Adipocyte (in vitro differentiated cells): ENCODE measurements around the gene JADE2.
"Not testable (repeated sequence)": the region's sequence is repeated elsewhere in the genome, so short reads cannot be mapped to it uniquely, and the experiment has no call there.

ENCODE experiments used
- DNase-seq: peaks from one replicate; pipeline ENCODE4 v3.0.0-alpha.2; 2015; ENCODE audit warnings: low read depth
- H3K27me3 ChIP-seq: replicated peaks from 2 replicates; pipeline ENCODE4 v1.7.0; 2013; ENCODE audit warnings: mild to moderate bottlenecking, low read length, moderate library complexity; ENCODE audit not compliant: control insufficient read depth, insufficient read depth
- H3K36me3 ChIP-seq: 2 replicates; pipeline ENCODE4 v1.7.0; 2013; ENCODE audit warnings: low read length, mild to moderate bottlenecking, moderate library complexity; ENCODE audit not compliant: control insufficient read depth, insufficient read depth, severe bottlenecking
- H3K4me1 ChIP-seq: 2 replicates; pipeline ENCODE4 v1.7.0; 2013; ENCODE audit warnings: mild to moderate bottlenecking, low read length, moderate library complexity; ENCODE audit not compliant: control insufficient read depth, insufficient read depth
- H3K4me3 ChIP-seq: 2 replicates; pipeline ENCODE4 v1.7.0; 2013; ENCODE audit warnings: mild to moderate bottlenecking, low read length, moderate library complexity
- H3K9ac ChIP-seq: 2 replicates; pipeline ENCODE4 v1.7.0; 2013; ENCODE audit warnings: mild to moderate bottlenecking, low read length, moderate library complexity
- H3K9me3 ChIP-seq: 2 replicates; pipeline ENCODE4 v1.7.0; 2013; ENCODE audit warnings: mild to moderate bottlenecking, low read length, moderate library complexity; ENCODE audit not compliant: control insufficient read depth

JADE2 gene

DNA sequence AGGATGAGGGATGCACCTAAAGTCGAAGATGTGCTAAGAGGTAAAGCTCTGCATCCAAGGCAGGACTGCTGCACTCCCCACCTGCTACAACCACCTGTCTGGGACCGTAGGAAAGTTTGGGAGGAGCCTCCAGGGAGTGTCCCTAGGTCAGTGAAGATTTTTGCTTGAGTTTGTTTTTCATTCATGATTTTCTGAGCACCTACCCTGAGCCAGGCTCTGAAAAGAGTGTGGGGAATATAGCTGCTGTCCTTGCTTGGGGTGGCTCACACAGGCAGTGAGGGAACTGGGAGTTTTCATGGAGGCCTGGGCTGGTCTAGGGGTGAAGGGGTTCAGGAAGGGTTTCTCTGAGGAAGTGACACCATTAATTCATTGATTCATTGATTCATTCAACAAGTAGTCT, 58.3 kb downstream of the JADE2 start:
- H3K27me3 ChIP-seq: no peaks in the 10 kb centered on the region
- DNase-seq: no peak
- no peaks in the 10 kb centered on the region for H3K9me3 ChIP-seq
- no peak overlapping the region for H3K4me3 ChIP-seq
- no peak overlapping the region for H3K9ac ChIP-seq
- H3K4me1 ChIP-seq: peaks cover 24% of the 10 kb centered on the region
- peaks cover 13% of the 10 kb centered on the region for H3K36me3 ChIP-seq

GRCh38 chr5:134584662-134585061, 59.2 kb downstream of the JADE2 start:
- no peak for DNase-seq

DNA sequence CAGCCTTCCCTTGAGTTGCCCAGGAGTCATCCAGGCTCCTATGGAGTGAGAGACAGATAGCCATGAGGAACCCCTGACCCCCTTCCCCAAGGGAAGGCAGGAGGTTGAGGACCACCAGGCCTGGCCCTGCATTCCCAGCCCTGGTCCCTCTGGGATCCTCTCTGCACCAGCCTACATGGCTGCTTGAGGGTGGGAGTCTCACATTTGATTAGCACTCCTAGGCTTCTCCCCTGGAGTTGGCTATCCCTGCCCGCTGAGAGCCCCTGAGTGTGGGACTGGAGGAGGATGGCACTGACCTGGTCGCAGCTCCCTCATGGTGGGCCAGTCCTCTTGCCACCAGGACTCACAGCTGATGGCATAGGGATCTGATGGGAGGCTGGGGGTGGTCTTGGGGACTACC, 60.5 kb downstream of the JADE2 start:
- Histone ChIP-seq H3K4me1 (peaks cover 20% of the 10 kb centered on the region), H3K36me3 (no peaks in the 10 kb centered on the region), H3K9me3 (no peaks in the 10 kb centered on the region), H3K4me3 (no peak overlapping the region), H3K9ac (no peak overlapping the region), H3K27me3 (no peaks in the 10 kb centered on the region)
- DNase-seq: no peak

More at GRCh38 chr5:134584662-134585061, 59.2 kb downstream of the JADE2 start:
- Histone ChIP-seq H3K9ac (no peak overlapping the region), H3K36me3 (peaks cover 4% of the 10 kb centered on the region), H3K9me3 (no peaks in the 10 kb centered on the region), H3K4me3 (no peak overlapping the region), H3K27me3 (no peaks in the 10 kb centered on the region), H3K4me1 (peaks cover 24% of the 10 kb centered on the region)

DNA sequence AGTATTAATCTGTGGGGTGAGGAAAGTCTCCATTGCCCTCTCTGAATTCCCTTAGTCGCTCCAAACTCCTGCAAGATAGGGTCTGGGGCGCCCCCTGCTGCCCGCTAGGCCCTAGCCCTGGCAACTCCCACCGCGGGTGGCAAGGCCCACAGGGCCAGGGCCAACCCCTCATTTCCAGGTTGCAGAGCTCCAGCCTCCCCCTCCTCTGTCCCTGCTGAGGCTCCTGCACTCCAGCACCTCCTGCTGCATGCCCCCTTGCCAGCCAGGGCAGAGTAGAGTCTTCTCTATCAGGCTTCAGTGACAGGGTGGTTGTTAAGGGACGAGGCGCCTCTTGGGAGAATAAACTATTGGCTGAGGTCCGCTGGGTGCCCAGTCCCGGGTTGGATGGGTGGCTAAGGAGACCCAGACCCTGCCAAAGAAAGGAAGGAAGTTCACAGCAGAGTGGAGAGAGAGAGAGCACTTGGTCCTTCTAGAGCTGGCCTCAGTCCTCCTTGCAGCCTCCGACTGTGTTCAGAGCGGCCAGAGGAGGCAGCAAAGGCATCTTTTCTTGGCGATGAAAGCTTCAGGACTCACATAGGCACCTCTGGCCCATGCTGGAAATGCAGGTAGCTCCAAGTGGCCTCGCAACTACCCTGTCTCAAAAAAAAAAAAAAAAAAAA, 61.5 kb downstream of the JADE2 start:
- Histone ChIP-seq H3K27me3 (no peaks in the 10 kb centered on the region), H3K9ac (peak overlapping the region; percentile 60), H3K4me3 (no peak overlapping the region), H3K36me3 (no peaks in the 10 kb centered on the region), H3K9me3 (no peaks in the 10 kb centered on the region), H3K4me1 (peaks cover 12% of the 10 kb centered on the region)
- peak; percentile 84 for DNase-seq

GRCh38 chr5:134590992-134591659, 65.7 kb downstream of the JADE2 start:
- no peaks in the 10 kb centered on the region for H3K27me3 ChIP-seq
- H3K4me1 ChIP-seq: peaks cover 13% of the 10 kb centered on the region
- DNase-seq: no peak
- no peaks in the 10 kb centered on the region for H3K36me3 ChIP-seq
- H3K9ac ChIP-seq: no peak overlapping the region
- H3K4me3 ChIP-seq: no peak overlapping the region
- no peaks in the 10 kb centered on the region for H3K9me3 ChIP-seq

DNA sequence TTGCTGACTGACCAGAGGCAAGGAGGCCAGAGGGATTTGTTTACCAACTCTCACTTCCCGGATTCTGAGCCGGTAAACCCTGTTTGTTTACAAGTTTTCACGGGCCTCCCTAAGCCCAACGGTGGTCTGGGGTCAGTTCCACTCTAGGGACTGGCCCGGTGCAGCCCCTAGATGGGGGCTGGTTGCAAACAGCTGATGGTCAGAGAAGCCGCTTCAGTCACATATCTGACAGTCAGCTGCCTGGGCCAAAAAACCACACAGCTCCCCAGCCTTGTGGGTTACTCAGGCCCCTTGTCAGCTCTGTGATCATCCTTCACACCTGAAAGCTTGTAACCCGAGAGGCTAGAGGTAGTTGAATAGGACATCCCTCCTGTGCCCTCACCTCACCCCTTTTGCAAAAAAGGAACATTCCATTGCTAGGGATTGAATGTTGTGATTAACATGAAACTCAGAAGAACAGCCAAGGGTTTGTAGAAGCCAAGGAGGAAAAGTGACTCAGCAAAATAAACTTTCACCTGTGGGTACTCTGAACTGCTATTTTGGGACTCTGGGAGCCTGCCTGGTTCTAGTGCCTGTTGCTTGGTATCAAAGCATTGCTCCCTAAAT, 66.8 kb downstream of the JADE2 start:
- no peak overlapping the region for H3K9ac ChIP-seq

DNA sequence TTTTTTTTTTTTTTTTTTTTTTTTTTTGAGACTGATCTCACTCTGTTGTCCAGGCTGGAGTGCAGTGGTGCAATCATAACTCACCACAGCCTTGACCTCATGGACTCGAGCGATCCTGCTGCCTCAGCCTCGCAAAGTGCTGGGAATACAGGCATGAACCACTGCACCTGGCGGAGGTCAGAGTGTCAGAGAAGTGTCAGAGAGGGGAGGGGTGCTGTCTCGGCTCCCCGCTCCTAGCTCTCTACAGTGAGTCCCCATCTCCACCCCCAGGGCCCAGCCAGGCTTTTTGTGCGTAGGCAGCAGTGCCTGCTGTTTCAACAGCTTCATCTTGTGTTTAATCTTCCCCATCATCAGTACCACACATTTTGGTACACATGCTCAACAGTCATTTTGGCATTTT, 68.9 kb downstream of the JADE2 start:
- Histone ChIP-seq H3K4me1 (peaks cover 10% of the 10 kb centered on the region), H3K27me3 (no peaks in the 10 kb centered on the region), H3K36me3 (no peaks in the 10 kb centered on the region), H3K4me3 (no peak overlapping the region), H3K9ac (no peak overlapping the region), H3K9me3 (no peaks in the 10 kb centered on the region)
- DNase-seq: no peak

More for the DNA sequence above, 66.8 kb downstream of the JADE2 start:
- H3K27me3 ChIP-seq: no peaks in the 10 kb centered on the region
- H3K4me1 ChIP-seq: peaks cover 10% of the 10 kb centered on the region
- no peak overlapping the region for H3K4me3 ChIP-seq
- H3K36me3 ChIP-seq: no peaks in the 10 kb centered on the region
- peak; percentile 34 for DNase-seq
- H3K9me3 ChIP-seq: no peaks in the 10 kb centered on the region

DNA sequence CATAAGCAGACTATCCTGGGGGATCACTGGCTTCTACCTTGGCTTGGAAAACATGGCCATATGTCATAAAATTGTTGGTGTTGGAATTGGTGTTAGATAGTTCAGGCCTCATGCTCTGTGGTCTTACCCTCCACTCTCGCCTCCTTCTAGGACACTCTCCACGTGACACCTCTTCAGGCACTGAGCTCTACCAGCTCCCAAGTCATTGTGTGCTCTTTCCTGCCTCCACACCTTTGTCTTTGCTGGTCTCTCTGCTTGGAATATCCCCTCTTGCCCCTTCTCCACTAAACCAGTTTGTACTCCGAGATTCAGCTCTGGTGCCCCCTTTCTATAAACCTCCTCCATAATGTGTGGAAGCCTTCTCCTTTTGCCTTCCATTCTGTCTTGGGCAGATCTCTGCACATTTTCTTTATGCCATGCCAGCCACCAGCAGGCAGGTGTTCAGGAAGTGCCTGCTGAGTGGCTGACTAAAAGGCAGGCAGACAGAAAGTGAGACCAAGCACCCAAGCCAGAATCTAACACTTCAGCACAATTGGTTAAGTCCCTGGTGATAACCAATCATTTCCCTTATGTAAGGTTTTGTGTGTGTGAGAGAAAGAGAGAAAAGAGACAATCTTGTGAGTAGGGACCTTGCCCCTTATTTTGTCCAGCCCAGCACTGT, 69.5 kb downstream of the JADE2 start:
- Histone ChIP-seq H3K4me1 (peaks cover 10% of the 10 kb centered on the region), H3K9me3 (no peaks in the 10 kb centered on the region), H3K36me3 (no peaks in the 10 kb centered on the region), H3K27me3 (no peaks in the 10 kb centered on the region), H3K9ac (no peak overlapping the region), H3K4me3 (no peak overlapping the region)
- DNase-seq: no peak

GRCh38 chr5:134595458-134595838, 70.0 kb downstream of the JADE2 start:
- Histone ChIP-seq H3K9me3 (no peaks in the 10 kb centered on the region), H3K4me3 (no peak overlapping the region), H3K36me3 (no peaks in the 10 kb centered on the region), H3K4me1 (peaks cover 10% of the 10 kb centered on the region), H3K27me3 (no peaks in the 10 kb centered on the region), H3K9ac (no peak overlapping the region)
- no peak for DNase-seq

GRCh38 chr5:134599820-134600219, 74.3 kb downstream of the JADE2 start:
- H3K9me3 ChIP-seq, H3K27me3 ChIP-seq, H3K4me1 ChIP-seq, H3K4me3 ChIP-seq, H3K9ac ChIP-seq, DNase-seq: not testable (repeated sequence)
- peaks cover 15% of the 10 kb centered on the region for H3K36me3 ChIP-seq

DNA sequence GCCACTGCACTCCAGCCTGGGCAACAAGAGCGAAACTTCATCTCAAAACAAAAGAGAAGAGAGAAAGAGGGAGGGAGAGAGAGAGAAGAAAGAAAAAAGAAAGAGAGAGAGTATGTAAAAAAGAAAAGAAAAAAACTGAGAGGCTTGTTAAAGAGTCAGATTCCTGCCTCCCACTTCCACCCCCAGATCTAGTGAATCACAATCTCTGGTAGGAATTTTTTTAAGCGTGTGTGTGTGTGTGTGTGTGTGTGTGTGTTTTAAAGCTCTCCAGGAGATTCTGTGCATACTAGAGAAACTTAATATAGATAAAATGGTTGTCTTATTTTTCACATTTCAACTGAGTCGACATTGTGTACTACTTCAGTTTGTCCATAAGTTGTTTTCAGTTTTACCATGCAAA, 75.1 kb downstream of the JADE2 start:
- DNase-seq: peak; percentile 60
- Histone ChIP-seq H3K9me3 (no peaks in the 10 kb centered on the region), H3K4me3 (no peak overlapping the region), H3K4me1 (no peaks in the 10 kb centered on the region), H3K27me3 (no peaks in the 10 kb centered on the region), H3K36me3 (peaks cover 23% of the 10 kb centered on the region), H3K9ac (no peak overlapping the region)
